Stimulated activated CD4-positive, alpha-beta T cell treated with anti-CD3 and anti-CD28 coated beads, Interleukin-1b, Interleukin-23, amount 100 ng/mL, for 1 hour (primary cell): ENCODE results near the gene FGR.

ENCODE experiments used
- DNase-seq, 2 donors: peaks; one replicate each; pipeline ENCODE4 v3.0.0-alpha.2; 2020; ENCODE audit warnings: low read depth in 2 of 2

Gene FGR

GRCh38 chr1:27601321-27601770, 33.6 kb downstream of the FGR start:
- DNase-seq = no peak

- DNase-seq = no peak
These were observed 34.3 kb downstream of the FGR start for GRCh38 chr1:27600498-27601175.

- DNase-seq = no peak
These were observed 35.1 kb downstream of the FGR start for GRCh38 chr1:27599605-27600497.

- DNase-seq = peak in 1 of 2 donors; percentile 19
These were observed 36.0 kb downstream of the FGR start for GRCh38 chr1:27598902-27599528.

- no peak for DNase-seq
These were observed 36.7 kb downstream of the FGR start for GRCh38 chr1:27598295-27598687.

GRCh38 chr1:27597516-27598294, 37.3 kb downstream of the FGR start:
- DNase-seq = no peak

- no peak for DNase-seq
These were observed 38.0 kb downstream of the FGR start for GRCh38 chr1:27596986-27597385.

DNA sequence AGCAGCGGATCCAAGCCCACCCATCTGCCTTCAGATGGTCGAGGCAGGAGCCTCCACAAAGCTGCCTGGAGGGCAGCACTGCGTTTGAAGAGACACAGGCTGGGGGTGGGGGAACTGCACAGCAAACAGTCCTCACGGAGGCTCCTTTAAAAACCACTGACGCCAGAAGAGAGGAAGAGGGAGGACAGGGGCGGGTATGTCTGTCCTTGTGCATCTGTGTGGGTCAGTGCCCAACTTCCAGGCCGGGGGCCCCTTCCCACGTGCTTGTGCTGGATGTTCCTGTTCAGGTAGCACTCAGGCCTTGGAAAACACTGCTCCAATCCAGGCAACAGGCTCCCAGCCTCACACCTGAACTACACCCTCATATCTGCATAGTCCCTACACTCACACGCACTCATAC, 38.7 kb downstream of the FGR start:
- DNase-seq = no peak

DNA sequence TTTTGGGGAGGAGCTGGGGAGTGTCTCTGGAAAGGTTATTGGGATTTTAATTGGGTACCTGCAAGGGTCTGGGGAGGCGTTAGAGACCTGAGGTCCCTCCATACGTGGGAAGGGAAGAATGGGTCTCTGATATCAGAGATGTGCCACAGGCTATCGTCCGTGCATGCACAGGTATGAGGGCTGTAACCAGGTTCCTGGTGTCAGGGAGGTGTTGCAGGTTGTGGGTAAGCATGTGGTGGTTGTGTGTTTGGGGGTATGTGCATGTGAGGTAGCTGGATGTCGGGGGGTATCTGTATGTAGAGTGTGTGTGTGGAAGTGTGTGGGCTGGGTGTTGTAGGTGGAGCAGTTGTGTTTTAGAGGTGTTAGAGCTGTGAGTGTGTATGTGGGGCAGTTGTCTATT, 39.4 kb downstream of the FGR start:
- no peak for DNase-seq

- no peak for DNase-seq
These were observed 40.1 kb downstream of the FGR start for GRCh38 chr1:27594564-27595510.

GRCh38 chr1:27593678-27594563, 41.1 kb downstream of the FGR start:
- no peak for DNase-seq

DNA sequence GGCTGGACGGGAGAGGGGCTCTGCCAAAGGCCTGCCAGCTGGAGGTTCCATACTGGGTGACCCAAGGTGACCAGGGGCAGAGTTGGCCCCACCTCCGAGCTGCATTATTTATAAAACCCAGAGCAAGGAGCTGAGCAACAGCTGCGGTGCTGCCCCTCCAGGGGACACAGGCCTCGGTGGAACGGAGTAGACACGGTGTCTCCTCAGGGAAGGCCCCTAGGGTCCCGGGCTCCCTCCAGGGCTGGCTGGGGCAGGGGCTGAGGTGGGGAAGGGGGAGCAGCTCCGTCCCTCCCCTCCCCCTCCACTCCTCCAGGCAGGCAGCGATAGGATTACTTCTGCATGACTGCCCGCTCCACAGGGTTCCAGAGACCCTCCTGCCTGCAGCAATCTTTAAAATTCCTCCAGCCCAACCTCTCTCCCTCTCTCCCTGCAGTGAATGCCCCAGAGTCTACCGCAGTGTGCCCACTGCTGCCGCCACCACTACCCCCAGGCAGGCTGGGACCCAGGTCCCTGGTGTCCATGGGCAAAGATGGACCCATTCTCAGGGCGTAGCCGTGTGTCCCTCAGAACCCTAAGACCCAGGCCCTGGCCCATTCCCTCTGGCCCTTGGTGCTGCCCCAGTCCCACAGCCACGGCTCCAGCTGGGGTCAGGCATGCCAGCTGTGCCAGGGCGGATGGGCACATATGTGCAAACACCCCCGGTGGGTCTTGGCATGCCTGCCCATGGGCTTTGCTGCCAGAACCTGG, 41.9 kb downstream of the FGR start:
- DNase-seq = no peak

GRCh38 chr1:27592232-27592930, 42.6 kb downstream of the FGR start:
- no peak for DNase-seq

GRCh38 chr1:27591622-27592021, 43.4 kb downstream of the FGR start:
- no peak for DNase-seq

- DNase-seq = no peak
These were observed 44.0 kb downstream of the FGR start for GRCh38 chr1:27590917-27591508.

GRCh38 chr1:27589841-27590426, 45.1 kb downstream of the FGR start:
- no peak for DNase-seq

GRCh38 chr1:27589441-27589840, 45.5 kb downstream of the FGR start:
- no peak for DNase-seq
